IPS DF 19.7 (cell line): ENCODE measurements around the gene TSEN15.

Source experiments
- DNase-seq: peaks from one replicate; pipeline ENCODE4 v3.0.0-alpha.2; 2013; ENCODE audit warnings: low read depth, low spot score

The TSEN15 gene

GRCh38 chr1:184051485-184052193 lies at the start of gene TSEN15:
Gene TSEN15 (plus strand): TSS chr1:184051730. CDS start chr1:184051756, 26 bp downstream.
- no peak for DNase-seq

GRCh38 chr1:184002071-184002470 lies 49.5 kb upstream of the TSEN15 start:
- no peak for DNase-seq

- DNase-seq: no peak
Observed at GRCh38 chr1:184004935-184005334, 46.6 kb upstream of the TSEN15 start.

- no peak for DNase-seq
Observed at GRCh38 chr1:184005506-184005905, 46.0 kb upstream of the TSEN15 start.

GRCh38 chr1:184010788-184011187 lies 40.7 kb upstream of the TSEN15 start:
- no peak for DNase-seq

- no peak for DNase-seq
Observed at GRCh38 chr1:184012187-184012586, 39.3 kb upstream of the TSEN15 start.

- DNase-seq: no peak
Observed at GRCh38 chr1:184014271-184014670, 37.3 kb upstream of the TSEN15 start.

GRCh38 chr1:184016169-184016568 lies 35.4 kb upstream of the TSEN15 start:
- no peak for DNase-seq

- DNase-seq: no peak
Observed at GRCh38 chr1:184017306-184017705, 34.2 kb upstream of the TSEN15 start.

- no peak for DNase-seq
Observed at GRCh38 chr1:184018622-184019021, 32.9 kb upstream of the TSEN15 start.

GRCh38 chr1:184019069-184019468 lies 32.5 kb upstream of the TSEN15 start:
- DNase-seq: no peak

GRCh38 chr1:184019506-184019905 lies 32.0 kb upstream of the TSEN15 start:
- no peak for DNase-seq

GRCh38 chr1:184020328-184020727 lies 31.2 kb upstream of the TSEN15 start:
- no peak for DNase-seq

GRCh38 chr1:184020855-184021254 lies 30.7 kb upstream of the TSEN15 start:
- DNase-seq: no peak

GRCh38 chr1:184021728-184022127 lies 29.8 kb upstream of the TSEN15 start:
- no peak for DNase-seq

- no peak for DNase-seq
Observed at GRCh38 chr1:184022668-184023067, 28.9 kb upstream of the TSEN15 start.

- DNase-seq: no peak
Observed at GRCh38 chr1:184023171-184023570, 28.4 kb upstream of the TSEN15 start.

GRCh38 chr1:184025242-184025675 lies 26.3 kb upstream of the TSEN15 start:
- DNase-seq: no peak

- DNase-seq: no peak
Observed at GRCh38 chr1:184027826-184028695, 23.5 kb upstream of the TSEN15 start.

GRCh38 chr1:184028854-184029623 lies 22.5 kb upstream of the TSEN15 start:
- no peak for DNase-seq

GRCh38 chr1:184030433-184031091 lies 21.0 kb upstream of the TSEN15 start:
- no peak for DNase-seq

GRCh38 chr1:184031092-184031408 lies 20.5 kb upstream of the TSEN15 start:
- no peak for DNase-seq
